ENCODE measurements around the gene LYL1. TPM values are rescaled to one million over a fixed set of nuclear protein-coding genes. Genes with fewer than 3 reads are reported as not detected.

Gene LYL1
- total and polyA plus RNA-seq, 2 of the 13 experiments (the other 11 are each of a cell fraction or from before 2014, with no cell fraction given) = 0.75 to 0.92 TPM

DNA sequence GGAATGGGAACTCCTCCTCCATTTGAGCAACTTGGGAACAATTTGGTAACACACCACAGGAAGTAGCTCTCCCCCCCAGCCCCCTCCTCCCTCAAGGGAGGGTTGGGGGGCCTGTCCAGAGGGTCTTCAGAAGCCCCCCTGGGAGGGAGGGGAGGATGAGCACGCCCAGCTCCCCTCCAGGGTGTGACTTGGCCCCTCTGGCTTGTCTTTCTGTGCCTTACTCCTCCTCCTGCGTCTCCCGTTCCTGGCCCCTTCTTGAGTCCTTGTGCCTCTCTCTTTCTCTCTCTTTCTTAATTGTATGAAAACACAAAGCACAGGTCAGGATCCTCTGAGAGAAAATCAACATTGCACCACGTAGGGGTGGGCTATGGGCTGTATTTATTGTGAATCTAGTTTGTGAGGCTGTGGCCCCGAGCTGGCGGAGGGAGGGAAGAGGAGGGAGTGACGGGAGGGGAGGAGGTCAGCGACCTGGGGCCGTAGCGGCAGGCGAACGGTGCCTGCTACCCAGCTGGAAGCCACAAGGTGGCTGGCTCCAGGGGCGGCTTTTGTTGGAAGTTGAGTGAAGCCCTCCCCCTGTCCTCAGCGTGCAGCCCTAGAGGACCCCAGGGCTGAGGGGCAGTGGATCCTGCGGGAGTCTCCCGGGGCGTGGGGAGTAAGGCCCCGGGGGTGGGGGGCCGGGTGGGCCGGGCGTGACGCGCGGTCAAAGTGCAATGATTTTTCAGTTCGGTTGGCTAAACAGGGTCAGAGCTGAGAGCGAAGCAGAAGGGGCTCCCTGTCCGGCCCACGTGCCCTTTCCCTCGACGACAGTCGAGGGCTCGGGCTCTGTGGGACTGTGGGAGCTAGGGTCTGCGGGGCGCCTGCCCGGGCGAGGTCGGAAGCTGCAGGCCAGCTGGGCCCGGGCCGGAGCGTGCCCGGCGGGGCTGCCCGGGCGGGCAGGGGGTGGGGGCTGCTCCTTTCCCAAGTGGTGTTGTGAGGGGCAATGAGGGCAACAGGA lies 6.4 kb downstream of the LYL1 start (continued):
- TF ChIP-seq RXRA (CRISPR knock-in tag; IDR thresholded peaks at IDR 0.05) (peak; percentile 89), XRCC5 (optimal IDR thresholded peaks at IDR 0.05; ENCODE audit: low read length) (peak; percentile 77), TMF1 (CRISPR knock-in tag; IDR thresholded peaks at IDR 0.05; ENCODE audit: low read depth) (no peak), ZNF180 (CRISPR knock-in tag; IDR thresholded peaks at IDR 0.05; ENCODE audit: borderline replicate concordance, low read depth) (no peak), AKAP8 (CRISPR knock-in tag; IDR thresholded peaks at IDR 0.05) (peak; percentile 54; the same call in 1 of the 2 replicates), ZNF160 (CRISPR knock-in tag; IDR thresholded peaks at IDR 0.05) (0 out of 2 replicates have a peak, but pooled peaks have one; percentile 45), TBP (CRISPR knock-in tag; IDR thresholded peaks at IDR 0.05) (no peak), ETV5 (CRISPR knock-in tag; IDR thresholded peaks at IDR 0.05; ENCODE audit: borderline replicate concordance) (no peak), JARID2 (CRISPR knock-in tag; IDR thresholded peaks at IDR 0.05; ENCODE audit: insufficient replicate concordance) (no peak), MBNL3 (CRISPR knock-in tag; conservative IDR thresholded peaks at IDR 0.05) (no peak), GABPB1 (CRISPR knock-in tag; IDR thresholded peaks at IDR 0.05) (peak; percentile 37; the same call in 1 of the 2 replicates), NRL (CRISPR knock-in tag; IDR thresholded peaks at IDR 0.05; ENCODE audit: borderline replicate concordance) (no peak)
- TF ChIP-seq, protein P1, sequence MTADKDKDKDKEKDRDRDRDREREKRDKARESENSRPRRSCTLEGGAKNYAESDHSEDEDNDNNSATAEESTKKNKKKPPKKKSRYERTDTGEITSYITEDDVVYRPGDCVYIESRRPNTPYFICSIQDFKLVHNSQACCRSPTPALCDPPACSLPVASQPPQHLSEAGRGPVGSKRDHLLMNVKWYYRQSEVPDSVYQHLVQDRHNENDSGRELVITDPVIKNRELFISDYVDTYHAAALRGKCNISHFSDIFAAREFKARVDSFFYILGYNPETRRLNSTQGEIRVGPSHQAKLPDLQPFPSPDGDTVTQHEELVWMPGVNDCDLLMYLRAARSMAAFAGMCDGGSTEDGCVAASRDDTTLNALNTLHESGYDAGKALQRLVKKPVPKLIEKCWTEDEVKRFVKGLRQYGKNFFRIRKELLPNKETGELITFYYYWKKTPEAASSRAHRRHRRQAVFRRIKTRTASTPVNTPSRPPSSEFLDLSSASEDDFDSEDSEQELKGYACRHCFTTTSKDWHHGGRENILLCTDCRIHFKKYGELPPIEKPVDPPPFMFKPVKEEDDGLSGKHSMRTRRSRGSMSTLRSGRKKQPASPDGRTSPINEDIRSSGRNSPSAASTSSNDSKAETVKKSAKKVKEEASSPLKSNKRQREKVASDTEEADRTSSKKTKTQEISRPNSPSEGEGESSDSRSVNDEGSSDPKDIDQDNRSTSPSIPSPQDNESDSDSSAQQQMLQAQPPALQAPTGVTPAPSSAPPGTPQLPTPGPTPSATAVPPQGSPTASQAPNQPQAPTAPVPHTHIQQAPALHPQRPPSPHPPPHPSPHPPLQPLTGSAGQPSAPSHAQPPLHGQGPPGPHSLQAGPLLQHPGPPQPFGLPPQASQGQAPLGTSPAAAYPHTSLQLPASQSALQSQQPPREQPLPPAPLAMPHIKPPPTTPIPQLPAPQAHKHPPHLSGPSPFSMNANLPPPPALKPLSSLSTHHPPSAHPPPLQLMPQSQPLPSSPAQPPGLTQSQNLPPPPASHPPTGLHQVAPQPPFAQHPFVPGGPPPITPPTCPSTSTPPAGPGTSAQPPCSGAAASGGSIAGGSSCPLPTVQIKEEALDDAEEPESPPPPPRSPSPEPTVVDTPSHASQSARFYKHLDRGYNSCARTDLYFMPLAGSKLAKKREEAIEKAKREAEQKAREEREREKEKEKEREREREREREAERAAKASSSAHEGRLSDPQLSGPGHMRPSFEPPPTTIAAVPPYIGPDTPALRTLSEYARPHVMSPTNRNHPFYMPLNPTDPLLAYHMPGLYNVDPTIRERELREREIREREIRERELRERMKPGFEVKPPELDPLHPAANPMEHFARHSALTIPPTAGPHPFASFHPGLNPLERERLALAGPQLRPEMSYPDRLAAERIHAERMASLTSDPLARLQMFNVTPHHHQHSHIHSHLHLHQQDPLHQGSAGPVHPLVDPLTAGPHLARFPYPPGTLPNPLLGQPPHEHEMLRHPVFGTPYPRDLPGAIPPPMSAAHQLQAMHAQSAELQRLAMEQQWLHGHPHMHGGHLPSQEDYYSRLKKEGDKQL (CRISPR knock-in tag; IDR thresholded peaks at IDR 0.05; ENCODE audit: low read depth) = 0 out of 2 replicates have a peak, but pooled peaks have one; percentile 21
- TF ChIP-seq, protein P2, sequence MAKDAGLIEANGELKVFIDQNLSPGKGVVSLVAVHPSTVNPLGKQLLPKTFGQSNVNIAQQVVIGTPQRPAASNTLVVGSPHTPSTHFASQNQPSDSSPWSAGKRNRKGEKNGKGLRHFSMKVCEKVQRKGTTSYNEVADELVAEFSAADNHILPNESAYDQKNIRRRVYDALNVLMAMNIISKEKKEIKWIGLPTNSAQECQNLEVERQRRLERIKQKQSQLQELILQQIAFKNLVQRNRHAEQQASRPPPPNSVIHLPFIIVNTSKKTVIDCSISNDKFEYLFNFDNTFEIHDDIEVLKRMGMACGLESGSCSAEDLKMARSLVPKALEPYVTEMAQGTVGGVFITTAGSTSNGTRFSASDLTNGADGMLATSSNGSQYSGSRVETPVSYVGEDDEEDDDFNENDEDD (CRISPR knock-in tag; IDR thresholded peaks at IDR 0.05; ENCODE audit: borderline replicate concordance) = peak; percentile 72; the same call in 1 of the 2 replicates
- TF ChIP-seq, protein P3, sequence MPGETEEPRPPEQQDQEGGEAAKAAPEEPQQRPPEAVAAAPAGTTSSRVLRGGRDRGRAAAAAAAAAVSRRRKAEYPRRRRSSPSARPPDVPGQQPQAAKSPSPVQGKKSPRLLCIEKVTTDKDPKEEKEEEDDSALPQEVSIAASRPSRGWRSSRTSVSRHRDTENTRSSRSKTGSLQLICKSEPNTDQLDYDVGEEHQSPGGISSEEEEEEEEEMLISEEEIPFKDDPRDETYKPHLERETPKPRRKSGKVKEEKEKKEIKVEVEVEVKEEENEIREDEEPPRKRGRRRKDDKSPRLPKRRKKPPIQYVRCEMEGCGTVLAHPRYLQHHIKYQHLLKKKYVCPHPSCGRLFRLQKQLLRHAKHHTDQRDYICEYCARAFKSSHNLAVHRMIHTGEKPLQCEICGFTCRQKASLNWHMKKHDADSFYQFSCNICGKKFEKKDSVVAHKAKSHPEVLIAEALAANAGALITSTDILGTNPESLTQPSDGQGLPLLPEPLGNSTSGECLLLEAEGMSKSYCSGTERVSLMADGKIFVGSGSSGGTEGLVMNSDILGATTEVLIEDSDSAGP (CRISPR knock-in tag; IDR thresholded peaks at IDR 0.05; ENCODE audit: borderline replicate concordance) = 0 out of 2 replicates have a peak, but pooled peaks have one; percentile 24
- TF ChIP-seq, protein P4, sequence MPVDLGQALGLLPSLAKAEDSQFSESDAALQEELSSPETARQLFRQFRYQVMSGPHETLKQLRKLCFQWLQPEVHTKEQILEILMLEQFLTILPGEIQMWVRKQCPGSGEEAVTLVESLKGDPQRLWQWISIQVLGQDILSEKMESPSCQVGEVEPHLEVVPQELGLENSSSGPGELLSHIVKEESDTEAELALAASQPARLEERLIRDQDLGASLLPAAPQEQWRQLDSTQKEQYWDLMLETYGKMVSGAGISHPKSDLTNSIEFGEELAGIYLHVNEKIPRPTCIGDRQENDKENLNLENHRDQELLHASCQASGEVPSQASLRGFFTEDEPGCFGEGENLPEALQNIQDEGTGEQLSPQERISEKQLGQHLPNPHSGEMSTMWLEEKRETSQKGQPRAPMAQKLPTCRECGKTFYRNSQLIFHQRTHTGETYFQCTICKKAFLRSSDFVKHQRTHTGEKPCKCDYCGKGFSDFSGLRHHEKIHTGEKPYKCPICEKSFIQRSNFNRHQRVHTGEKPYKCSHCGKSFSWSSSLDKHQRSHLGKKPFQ (CRISPR knock-in tag; IDR thresholded peaks at IDR 0.05; ENCODE audit: insufficient replicate concordance) = no peak
- TF ChIP-seq, protein P5, sequence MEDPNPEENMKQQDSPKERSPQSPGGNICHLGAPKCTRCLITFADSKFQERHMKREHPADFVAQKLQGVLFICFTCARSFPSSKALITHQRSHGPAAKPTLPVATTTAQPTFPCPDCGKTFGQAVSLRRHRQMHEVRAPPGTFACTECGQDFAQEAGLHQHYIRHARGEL (CRISPR knock-in tag; IDR thresholded peaks at IDR 0.05) = no peak
